DMS 273 (cell line): ENCODE data around the gene CD93.

Experiments used
- DNase-seq: peaks from one replicate; lab custom pipeline; 2025; ENCODE audit not compliant: unreplicated experiment; lab: John Stamatoyannopoulos, UW

CD93 gene

DNA sequence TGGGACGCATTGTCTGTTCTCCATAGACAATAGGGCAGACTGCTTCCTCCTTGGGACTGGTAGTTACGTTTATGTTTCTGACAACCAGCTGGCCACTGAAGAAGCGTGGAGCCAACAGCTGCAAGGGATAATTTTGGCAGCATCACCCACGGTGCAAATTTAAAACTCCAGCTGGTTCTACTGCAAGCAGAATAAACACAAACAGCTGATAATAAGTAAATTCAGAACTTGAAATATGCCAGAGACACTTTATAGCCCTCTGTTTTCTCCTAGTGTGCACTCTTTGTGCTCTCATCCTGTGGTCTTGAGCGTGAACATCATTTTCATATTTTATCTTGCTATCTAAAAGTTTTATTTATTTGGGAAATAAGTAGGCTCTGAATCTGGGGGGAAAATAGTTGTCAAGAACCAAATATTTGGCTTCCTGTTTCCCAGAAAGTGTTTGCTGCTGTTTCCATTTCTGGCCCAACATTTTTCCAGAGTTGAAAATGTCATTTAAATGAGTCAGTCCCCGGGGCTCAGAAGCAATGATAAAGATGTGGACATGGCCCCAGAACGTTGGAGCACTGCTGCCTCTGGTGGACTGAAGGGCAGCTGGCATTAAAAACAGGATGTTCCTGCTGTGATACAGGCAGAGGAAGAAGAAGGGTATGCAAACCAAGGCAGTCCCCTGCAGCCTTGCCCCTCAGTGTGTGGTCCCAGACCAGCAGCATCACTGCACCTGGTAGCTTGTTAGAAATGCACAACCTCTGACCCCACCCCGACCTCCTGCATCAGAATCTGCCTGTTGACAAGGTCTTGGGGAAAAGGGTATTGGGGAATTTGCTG, 24.2 kb downstream of the CD93 start:
- peak; percentile 19 for DNase-seq

GRCh38 chr20:23061262-23061661, 24.9 kb downstream of the CD93 start:
- DNase-seq, result no peak

DNA sequence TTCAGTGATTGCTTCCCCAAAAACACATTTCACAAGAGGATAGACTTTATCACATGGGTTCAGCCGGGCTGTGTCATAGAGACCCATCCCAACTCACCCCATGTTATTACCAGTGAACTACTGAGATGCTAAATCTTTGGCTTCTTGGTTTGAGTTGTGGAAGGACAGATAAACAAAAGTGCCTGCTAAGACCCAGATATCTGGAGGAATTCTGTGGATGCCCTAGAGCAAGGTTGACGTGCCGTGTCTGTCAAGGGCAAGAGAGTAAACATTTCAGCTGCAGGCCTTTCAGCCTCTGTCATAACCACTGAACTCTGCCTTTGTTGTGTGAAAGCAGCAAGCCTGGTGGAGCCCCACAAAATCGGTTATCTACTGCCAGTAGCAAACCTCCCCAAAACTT, 25.5 kb downstream of the CD93 start:
- no peak for DNase-seq

DNA sequence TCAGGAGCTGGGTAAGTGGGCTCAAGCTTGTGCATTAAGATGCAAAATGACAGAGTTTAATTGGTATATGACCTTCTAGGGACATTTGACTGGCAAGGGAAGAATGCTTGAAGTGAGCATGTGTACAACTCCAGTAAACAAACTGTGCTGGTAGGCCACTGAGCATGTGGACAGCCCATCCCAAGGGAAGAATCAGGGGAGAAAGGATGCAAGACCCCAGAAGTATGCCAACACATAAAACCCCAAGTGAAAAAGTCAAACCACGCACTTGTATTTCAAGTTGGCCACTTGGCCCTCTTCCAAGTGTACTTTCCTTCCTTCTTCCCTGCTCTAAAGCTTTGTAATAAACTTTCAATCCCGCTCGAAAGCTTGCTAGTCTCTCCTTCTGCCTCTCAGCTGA, 26.3 kb downstream of the CD93 start:
- DNase-seq, result no peak

DNA sequence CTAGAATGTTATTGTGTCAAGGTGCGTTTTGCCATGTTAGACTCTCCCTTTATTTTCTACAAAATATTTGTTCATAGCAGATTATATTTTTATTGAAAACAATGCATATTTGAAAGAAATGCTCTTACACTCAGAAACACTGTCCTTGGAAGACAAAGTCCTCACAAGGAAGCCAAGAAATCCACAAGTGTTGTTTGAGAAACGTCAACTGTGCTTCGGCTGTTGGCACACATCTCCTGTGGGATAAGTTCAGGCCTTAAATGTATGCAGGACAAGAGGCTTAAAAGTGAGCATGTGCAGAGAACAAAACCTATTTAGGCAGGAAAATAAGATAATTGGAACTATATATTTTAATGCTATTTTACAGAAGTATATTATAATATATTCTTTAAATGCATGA, 27.1 kb downstream of the CD93 start:
- no peak for DNase-seq

DNA sequence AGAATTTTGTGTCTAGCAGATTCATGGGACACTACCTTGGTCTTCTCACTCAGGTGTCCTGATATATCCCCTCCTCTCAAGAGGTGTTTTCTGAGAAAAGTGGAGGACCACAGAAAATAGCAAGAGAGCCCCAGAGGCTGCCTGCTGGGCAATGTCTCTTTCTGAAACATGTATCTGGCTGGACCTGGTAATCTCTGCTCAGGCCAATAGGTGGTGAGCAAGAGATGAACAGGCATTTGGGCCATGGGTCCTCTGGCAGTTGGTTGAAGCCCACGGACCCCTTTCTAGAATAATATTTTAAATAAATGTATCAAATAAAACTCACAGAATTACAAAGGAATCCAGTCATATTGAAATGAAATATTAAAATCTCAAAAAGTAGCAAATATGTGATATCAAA, 27.9 kb downstream of the CD93 start:
- no peak for DNase-seq

DNA sequence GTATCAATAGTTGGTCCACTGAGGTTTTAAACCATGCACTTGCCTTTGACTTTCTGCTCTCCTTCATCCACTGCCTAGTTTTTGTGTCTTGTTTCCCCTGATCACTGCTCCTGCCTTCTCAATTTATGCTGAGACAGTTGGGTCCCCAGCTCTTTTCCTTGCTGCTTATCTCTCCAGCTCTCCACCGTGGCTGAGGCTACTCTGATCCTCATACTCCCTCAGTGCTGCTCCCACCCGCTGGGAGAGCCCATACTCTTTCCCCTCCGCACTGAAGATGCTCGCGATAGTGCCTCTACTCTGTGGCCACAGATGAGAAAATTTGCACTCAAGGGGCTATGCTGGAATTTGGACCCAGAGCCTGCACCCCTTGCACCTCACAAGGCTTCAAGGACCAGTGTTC, 33.2 kb downstream of the CD93 start:
- no peak for DNase-seq

DNA sequence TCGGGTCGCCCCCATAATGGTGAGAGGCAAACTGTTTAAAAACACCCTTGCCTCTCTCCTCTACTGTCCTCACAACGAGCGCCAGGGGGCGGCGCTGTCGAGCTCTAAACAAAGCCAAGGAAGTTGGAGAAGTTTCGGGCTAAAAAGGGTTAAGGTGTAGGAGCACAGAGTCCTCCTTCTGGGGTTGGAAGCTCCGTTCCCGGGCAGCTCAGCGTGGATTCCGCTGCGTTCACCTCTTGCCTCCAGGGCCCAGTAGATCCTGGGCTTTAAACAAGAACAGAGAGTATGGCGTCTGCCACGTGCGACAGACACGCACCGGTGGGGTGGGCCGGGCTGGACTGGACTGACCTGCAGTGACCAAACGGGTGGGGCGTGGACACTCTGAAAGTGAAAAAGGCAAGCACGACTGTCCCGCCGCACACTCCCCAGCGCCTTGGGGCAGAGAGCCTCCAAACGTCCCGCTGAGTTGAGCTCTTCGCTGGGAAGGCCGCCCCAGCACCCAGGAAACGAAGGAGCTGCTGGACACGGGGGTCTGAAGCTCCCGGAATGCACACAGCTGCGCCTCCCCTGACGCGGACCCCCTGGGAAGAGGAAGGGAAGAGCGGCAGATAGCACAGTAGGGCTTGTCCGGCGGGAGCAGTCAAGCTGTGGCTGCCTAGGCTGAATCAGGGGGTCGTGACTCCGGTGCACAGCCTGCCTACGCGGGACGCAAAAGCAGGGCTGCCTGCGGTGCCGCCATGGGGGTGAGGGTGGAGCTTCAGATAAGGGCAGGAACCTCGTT, 35.1 kb downstream of the CD93 start:
- DNase-seq, result peak; percentile 54

DNA sequence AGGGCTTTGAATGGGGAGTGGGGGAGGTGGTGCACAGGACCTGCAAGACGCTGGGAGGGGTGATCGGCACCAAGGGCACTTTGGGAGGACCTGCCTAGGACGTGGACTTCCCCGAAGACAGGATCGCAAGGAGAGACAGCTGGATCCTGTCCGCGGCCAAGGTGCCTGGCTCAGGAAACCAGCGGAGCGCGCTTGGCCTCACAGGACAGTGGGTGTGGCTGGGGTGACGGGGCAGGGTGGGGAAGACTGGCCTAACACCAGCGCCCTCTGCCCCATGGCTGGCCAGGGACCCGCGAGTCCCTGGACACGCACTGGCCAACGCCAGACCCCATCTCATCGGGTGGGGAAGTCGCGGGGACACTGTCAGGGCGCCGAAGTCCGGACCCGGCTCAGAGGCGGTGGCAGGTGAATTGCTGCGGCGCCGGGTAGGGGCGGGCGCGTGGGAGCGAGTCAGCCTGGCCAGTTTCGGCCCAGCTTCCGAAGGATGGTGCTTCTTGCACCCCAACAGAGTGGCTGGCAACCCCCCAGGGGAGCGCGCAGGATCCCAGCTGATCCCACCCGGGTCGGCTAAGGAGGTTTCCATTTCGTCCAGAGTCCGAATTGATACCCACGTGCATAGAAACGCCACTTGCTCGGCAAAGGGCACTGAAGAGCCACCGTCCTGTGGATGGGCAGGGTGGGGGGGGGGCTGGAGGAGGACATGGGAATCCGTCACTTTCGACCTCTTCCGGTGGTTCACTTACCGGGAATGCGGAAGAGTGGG, 35.9 kb downstream of the CD93 start:
- peak; percentile 38 for DNase-seq

GRCh38 chr20:23049201-23050075, 36.7 kb downstream of the CD93 start, which contains the start of gene THBD:
Gene THBD (minus strand): TSS chr20:23049672. CDS start chr20:23049504, 168 bp downstream.
- peak; percentile 52 for DNase-seq

GRCh38 chr20:23048283-23049200, 37.6 kb downstream of the CD93 start:
- peak; percentile 66 for DNase-seq

- DNase-seq, result peak; percentile 33
Observed at GRCh38 chr20:23047738-23048214, 38.3 kb downstream of the CD93 start.

DNA sequence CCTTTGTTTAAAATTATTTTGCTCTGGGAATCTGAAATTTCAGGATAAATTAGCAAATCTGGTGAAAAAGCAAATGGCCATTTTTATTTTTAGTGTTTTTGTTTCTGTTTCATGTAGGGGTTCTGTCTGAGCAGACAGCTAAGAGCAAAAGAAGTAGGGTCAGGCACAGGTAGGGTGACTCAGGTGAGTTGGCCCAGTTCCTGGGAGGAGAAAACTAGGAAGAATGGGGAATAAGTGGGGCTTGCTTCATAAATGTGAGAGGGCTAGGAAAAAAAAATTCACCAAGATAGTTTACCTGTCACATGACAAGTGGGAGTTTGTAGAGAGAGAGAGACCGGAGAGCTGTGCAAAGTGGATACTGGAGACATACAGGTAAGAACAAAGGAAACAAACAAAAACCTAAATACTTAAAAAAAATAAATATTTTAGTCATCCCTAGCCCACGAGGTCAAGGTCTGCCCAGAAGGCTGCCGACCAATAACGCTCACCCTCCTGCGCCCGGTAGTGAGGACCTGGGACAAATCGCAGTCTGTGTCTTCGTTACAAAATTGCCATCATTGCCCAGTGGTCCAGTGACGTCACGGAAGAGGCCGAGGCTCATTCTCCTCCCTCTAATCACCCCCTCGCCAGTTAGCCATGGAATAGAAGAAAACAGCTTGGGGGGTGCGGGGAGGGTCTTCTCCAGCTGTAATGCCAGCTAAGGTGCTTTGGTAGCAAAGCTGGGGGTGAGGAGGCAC, 39.0 kb downstream of the CD93 start:
- no peak for DNase-seq

- DNase-seq, result no peak
Observed at GRCh38 chr20:23046431-23046830, 39.7 kb downstream of the CD93 start.

GRCh38 chr20:23043376-23043775, 42.7 kb downstream of the CD93 start:
- DNase-seq, result no peak

GRCh38 chr20:23042270-23042669, 43.9 kb downstream of the CD93 start:
- DNase-seq, result no peak

DNA sequence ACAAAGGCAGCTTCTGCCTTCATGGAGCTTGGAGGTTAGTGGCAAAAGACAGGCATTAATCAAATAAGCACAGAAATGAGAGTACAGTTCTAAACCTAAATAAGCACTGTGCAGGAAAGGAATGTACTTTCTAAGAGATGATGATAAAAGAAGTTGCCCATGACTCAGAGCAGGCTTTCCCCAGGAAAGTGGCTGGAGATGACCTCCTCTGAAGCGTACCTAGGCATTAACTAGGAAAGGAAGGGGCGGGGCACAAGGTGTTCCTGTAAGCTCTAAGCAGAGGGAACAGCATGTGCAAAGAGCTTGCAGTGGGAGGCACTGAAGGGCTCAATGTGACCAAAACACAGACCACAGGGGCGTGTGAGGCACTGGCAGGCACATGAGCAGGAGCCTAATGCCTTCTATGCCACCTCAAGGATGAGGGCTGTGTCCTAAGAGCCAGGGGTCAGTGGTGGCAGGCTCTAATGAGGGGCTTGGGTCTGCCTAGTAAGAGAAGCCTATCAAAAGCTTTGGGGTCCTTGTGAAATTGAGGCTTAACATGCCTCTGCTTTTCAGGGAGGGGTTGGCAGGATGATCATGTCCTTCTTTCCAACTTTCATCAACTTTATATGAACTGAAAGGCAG, 46.1 kb downstream of the CD93 start:
- DNase-seq, result no peak
